OCI-LY1 (cell line): ENCODE results near the gene HELZ2.
A peak's percentile ranks its signal among the peaks of the same experiment; 100 is the strongest.

Experiments used
- H2AFZ ChIP-seq: fragments of 200-600 bp; sonication (generic), shearing (Covaris generic); 2 replicates; pipeline ENCODE4 v1.6.0; 2014; ENCODE audit warnings: antibody characterized with exemption, mild to moderate bottlenecking, low read length
- H3F3A ChIP-seq: fragments of 200-600 bp; sonication (generic), shearing (Covaris generic); 2 replicates; pipeline ENCODE4 v1.6.0; 2014; ENCODE audit warnings: mild to moderate bottlenecking, antibody characterized with exemption, low read length, moderate library complexity; ENCODE audit not compliant: insufficient read depth
- H3K27ac ChIP-seq: fragments of 200-600 bp; sonication (generic); 2 replicates; pipeline ENCODE4 v1.5.1; 2014; ENCODE audit warnings: low read length, mixed run types, mild to moderate bottlenecking, low read depth; ENCODE audit not compliant: poor library complexity, severe bottlenecking
- H3K27me3 ChIP-seq: fragments of 200-600 bp; sonication (generic); 2 replicates; pipeline ENCODE4 v1.6.0; 2014; ENCODE audit warnings: antibody characterized with exemption, mild to moderate bottlenecking, low read length, moderate library complexity; ENCODE audit not compliant: insufficient read depth
- H3K36me3 ChIP-seq: fragments of 200-600 bp; sonication (generic); 2 replicates; pipeline ENCODE4 v1.6.1; 2014; ENCODE audit warnings: mild to moderate bottlenecking, antibody characterized with exemption, low read length, moderate library complexity, mixed read lengths; ENCODE audit not compliant: insufficient read depth
- H3K4me1 ChIP-seq: fragments of 200-600 bp; sonication (generic); 2 replicates; pipeline ENCODE4 v1.5.1; 2014; ENCODE audit warnings: mild to moderate bottlenecking, low read length, moderate library complexity; ENCODE audit not compliant: insufficient read depth, severe bottlenecking
- H3K4me2 ChIP-seq: fragments of 200-600 bp; sonication (generic), shearing (Covaris generic); 2 replicates; pipeline ENCODE4 v1.6.1; 2014; ENCODE audit warnings: low read length
- H3K4me3 ChIP-seq: fragments of 200-600 bp; sonication (generic); 2 replicates; pipeline ENCODE4 v1.5.1; 2014; ENCODE audit warnings: low read length, low read depth, mild to moderate bottlenecking, mixed read lengths; ENCODE audit not compliant: poor library complexity, severe bottlenecking
- H3K79me2 ChIP-seq: fragments of 200-600 bp; shearing (Covaris generic); 2 replicates; pipeline ENCODE4 v1.6.1; 2016; ENCODE audit warnings: mixed run types, low read length, mixed read lengths; ENCODE audit not compliant: insufficient read depth
- H3K9ac ChIP-seq: fragments of 200-600 bp; sonication (generic), shearing (Covaris generic); 2 replicates; pipeline ENCODE4 v1.6.1; 2014; ENCODE audit warnings: mild to moderate bottlenecking, low read length, mixed read lengths
- H3K9me2 ChIP-seq: fragments of 200-600 bp; sonication (generic), shearing (Covaris generic); 2 replicates; pipeline ENCODE4 v1.6.1; 2014; ENCODE audit warnings: low read depth, mild to moderate bottlenecking, low read length, mixed read lengths
- H3K9me3 ChIP-seq: fragments of 200-600 bp; shearing (Covaris generic); 2 replicates; pipeline ENCODE4 v1.6.1; 2014; ENCODE audit warnings: low read length, mixed read lengths
- H4K20me1 ChIP-seq: fragments of 200-600 bp; sonication (generic), shearing (Covaris generic); 2 replicates; pipeline ENCODE4 v1.6.0; 2016; ENCODE audit warnings: mild to moderate bottlenecking, low read length; ENCODE audit not compliant: insufficient read depth
- EZH2 ChIP-seq: fragments of 200-600 bp; sonication (generic), shearing (Covaris generic); IDR thresholded peaks from 2 replicates; pipeline ENCODE4 v1.8.0; 2017; ENCODE audit warnings: borderline replicate concordance, mixed run types, mild to moderate bottlenecking, antibody characterized with exemption, low read length, moderate library complexity, mixed read lengths
- TF ChIP-seq, protein P1 (sequence below): fragments of 200-600 bp; sonication (generic), shearing (Covaris generic); IDR thresholded peaks from 2 replicates; pipeline ENCODE4 v1.5.1; 2017; ENCODE audit warnings: mild to moderate bottlenecking, antibody characterized with exemption, low read length, moderate library complexity, mixed read lengths

Gene HELZ2

DNA sequence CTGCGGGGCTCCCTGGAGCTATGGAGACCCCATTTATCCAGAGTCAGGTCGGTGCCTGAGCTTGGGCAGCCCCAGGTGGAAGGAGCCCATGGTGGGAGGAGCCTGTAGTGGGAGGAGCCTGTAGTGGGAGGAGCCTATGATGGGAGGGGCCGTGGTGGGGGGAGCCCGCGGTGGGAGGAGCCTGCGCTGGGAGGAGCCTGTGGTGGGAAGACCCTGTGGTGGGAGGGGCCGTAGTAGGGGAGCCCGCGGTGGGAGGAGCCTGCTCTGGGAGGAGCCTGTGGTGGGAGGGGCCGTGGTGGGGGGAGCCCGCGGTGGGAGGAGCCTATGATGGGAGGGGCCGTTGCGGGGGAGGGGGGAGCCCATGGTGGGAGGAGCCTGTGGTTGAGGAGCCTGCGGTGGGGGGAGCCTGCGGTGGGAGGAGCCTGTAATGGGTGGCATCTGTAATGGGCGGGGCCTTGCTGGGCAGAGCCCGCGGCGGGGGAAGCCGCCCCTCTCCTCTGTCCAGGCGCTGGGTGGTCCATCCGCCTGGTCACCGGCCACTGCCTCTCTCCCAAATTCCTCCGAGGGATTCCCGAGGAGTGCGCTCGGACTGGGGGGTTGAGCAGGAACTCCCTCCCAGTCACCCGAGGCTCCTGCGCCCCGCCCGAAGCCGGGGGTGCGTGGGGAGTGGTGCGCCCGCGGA lies 20.6 kb downstream of the HELZ2 start:
- no peaks in the 10 kb centered on the region for H4K20me1 ChIP-seq
- peaks cover 18% of the 10 kb centered on the region for H3K4me1 ChIP-seq
- peak overlapping the region; percentile 48 for H3K4me3 ChIP-seq
- no peaks in the 10 kb centered on the region for H3K36me3 ChIP-seq
- H3K9me2 ChIP-seq = no peaks in the 10 kb centered on the region
- no peak for TF ChIP-seq EZH2
- TF ChIP-seq, protein P1, sequence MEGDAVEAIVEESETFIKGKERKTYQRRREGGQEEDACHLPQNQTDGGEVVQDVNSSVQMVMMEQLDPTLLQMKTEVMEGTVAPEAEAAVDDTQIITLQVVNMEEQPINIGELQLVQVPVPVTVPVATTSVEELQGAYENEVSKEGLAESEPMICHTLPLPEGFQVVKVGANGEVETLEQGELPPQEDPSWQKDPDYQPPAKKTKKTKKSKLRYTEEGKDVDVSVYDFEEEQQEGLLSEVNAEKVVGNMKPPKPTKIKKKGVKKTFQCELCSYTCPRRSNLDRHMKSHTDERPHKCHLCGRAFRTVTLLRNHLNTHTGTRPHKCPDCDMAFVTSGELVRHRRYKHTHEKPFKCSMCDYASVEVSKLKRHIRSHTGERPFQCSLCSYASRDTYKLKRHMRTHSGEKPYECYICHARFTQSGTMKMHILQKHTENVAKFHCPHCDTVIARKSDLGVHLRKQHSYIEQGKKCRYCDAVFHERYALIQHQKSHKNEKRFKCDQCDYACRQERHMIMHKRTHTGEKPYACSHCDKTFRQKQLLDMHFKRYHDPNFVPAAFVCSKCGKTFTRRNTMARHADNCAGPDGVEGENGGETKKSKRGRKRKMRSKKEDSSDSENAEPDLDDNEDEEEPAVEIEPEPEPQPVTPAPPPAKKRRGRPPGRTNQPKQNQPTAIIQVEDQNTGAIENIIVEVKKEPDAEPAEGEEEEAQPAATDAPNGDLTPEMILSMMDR = no peak
- H3K79me2 ChIP-seq = no peaks in the 10 kb centered on the region
- H3K27ac ChIP-seq = no peak overlapping the region
- H3K4me2 ChIP-seq = peak overlapping the region; percentile 61
- H2AFZ ChIP-seq = no peak overlapping the region
- peaks cover 15% of the 10 kb centered on the region; the same call in 1 of the 2 replicates for H3K27me3 ChIP-seq
- no peak overlapping the region for H3K9ac ChIP-seq
- 0 out of 2 replicates have a peak, but pooled peaks cover 5% of the 10 kb centered on the region for H3F3A ChIP-seq
- no peaks in the 10 kb centered on the region for H3K9me3 ChIP-seq

DNA sequence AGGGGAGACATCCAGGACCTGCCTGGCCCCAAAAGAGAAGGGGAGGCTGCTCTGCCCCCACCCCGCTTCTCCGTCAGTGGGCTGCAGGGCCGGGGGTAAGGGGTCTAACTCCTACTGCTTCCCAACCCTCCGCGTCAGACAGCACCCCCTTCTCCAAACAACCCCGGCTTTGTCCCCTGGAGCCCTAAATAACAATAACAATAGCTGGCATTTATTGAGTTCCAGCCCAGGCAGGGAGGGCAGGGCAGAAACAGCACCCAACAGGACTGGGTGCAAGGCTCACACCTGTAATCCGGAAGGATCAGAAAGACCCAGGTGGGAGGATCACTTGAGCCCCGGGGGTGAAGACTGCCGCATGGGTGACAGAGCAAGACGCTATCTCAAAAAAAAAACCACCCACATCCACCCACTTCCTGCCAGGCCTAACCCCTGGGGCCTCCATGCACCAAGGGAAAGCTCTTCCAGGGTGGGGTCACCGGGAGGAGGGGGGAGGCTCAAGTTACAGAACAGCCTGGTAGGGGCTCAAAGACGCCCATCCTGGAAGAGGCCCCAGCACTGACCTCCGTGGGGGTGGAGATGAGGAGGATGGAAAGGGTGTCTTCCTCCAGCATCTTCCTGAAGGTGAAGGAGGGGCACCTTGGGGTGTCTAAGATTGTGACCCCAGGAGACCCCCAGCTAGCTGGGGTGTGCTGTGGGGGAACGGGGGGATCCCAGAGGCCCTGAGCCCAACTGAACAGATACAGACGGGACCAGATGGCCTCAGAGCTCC lies 21.4 kb downstream of the HELZ2 start:
- Histone ChIP-seq H3K4me3 (no peak overlapping the region), H3K27ac (no peak overlapping the region), H3K4me1 (peaks cover 18% of the 10 kb centered on the region)

DNA sequence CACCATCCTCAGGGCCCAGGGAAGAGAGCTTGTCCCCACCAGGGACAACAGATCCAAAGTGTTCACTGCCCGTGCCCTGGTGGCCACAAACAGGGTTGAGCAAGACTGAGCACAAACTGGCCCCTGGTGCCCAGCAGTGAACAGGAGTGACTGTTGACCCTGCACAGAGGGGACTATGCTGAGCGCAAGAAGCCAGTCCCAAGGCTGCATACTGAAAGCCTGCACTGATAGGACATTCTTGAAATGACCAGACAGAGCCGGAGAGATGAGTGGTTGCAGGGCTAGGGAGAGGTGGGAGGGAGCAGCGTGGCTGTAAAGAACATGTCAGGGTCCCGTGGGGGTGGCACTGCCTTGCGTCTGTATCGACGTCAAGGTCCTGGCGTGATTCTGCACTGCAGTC lies 23.0 kb downstream of the HELZ2 start:
- Histone ChIP-seq H4K20me1 (no peaks in the 10 kb centered on the region), H3K36me3 (no peaks in the 10 kb centered on the region), H3K9me3 (no peaks in the 10 kb centered on the region), H3F3A (0 out of 2 replicates have a peak, but pooled peaks cover 5% of the 10 kb centered on the region), H3K79me2 (no peaks in the 10 kb centered on the region), H3K9me2 (no peaks in the 10 kb centered on the region), H3K4me3 (no peak overlapping the region), H3K4me1 (peaks cover 18% of the 10 kb centered on the region), H2AFZ (no peak overlapping the region), H3K27me3 (peaks cover 12% of the 10 kb centered on the region; the same call in 1 of the 2 replicates), H3K4me2 (no peak overlapping the region), H3K9ac (no peak overlapping the region), H3K27ac (no peak overlapping the region)
- TF ChIP-seq, protein P1 = no peak
- no peak for TF ChIP-seq EZH2

More for the DNA sequence above, 21.4 kb downstream of the HELZ2 start:
- Histone ChIP-seq H3K79me2 (no peaks in the 10 kb centered on the region), H3K27me3 (peaks cover 15% of the 10 kb centered on the region; the same call in 1 of the 2 replicates), H3K9ac (no peak overlapping the region), H3K4me2 (no peak overlapping the region), H3K9me2 (no peaks in the 10 kb centered on the region), H3K9me3 (no peaks in the 10 kb centered on the region), H4K20me1 (no peaks in the 10 kb centered on the region), H3F3A (0 out of 2 replicates have a peak, but pooled peaks cover 5% of the 10 kb centered on the region), H3K36me3 (no peaks in the 10 kb centered on the region), H2AFZ (no peak overlapping the region)
- TF ChIP-seq EZH2 = no peak
- TF ChIP-seq, protein P1 = no peak
